ENCODE results near the gene AZIN2. TPM values are rescaled to one million over a fixed set of nuclear protein-coding genes. Genes with fewer than 3 reads are reported as not detected.

Gene AZIN2
- total and polyA plus RNA-seq, 10 donors, result 1.4 to 8.3 (median 3.0) TPM

DNA sequence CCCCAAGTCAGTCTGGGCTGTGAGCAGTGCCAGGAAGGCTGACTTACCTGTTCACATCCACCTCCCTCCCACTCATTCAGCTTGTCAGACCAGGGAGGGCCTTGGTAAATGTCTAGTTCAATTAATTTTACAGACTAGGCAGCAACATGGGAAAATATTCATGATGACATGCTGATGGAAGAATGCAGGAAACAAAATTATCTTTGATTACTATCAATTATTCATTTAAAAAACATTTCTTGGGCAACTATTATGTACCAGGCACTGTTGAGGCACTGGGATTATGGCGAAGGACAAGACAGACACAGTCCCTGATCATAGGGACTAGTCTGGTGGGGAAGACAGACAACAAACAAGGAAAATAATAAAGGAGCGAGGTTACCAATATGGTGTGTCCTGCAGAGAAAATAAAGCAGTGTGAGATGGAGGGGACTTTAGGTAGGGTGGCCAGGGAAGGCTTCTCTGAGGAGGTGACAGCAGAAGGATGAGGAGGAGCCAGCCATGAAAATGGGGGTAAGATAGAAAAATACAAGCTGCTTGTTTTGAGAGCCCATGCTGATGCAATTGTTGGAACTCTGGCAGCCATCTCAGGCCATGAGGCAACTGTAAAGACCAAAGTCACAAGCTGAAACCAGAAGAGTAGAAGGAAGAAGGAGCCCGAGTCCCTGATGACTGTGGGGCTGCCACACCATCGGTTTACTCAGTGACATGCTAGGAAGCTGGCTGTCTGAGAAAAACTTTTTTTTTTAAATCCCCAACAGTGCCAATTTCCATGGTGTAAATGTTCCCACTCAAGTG is 86.9 kb downstream of the AZIN2 start:
- DNase-seq, result peak; percentile 11
- 91 to 98% (median 96%) methylated on average over 4 of the region's 4 CpGs for WGBS, 5 donors

DNA sequence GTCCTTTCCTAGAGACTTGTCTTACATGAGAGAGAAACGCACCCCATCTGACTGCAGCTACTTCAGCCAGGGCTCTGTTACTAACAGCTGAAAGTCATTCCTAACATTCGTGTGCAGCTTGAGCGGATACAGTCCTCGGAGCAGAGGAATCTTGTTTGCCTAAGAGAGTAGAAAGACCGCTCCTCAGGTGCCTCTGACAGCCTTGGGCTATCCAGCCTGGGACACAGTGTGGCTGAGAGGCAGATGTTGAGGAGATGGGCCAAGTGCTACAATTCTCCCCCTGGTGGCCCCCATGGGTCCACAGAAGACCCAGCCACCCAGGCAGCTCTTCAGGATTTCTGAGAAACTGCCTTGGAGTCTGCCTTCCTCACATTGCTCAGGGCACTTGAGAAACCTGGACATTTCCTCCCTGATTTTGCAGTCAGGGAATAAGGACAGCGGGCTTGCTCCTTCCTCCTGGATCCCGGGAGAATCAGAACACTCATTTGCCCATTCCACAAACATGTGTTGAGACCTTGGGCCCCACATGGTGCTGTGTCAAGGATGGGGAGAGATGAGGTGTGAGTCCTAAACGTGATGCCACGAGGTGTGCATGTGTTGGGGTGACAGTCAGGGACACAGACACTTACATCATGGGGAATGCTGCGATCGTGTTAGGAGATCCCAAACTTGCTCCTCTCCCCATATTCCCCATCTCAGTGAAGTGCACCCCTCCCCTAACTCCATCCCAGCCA is 87.8 kb downstream of the AZIN2 start:
- no peak overlapping the region for H3K27ac ChIP-seq
- WGBS, 5 donors, result 75 to 88% (median 87%) methylated on average over 8 to 11 of the region's 11 CpGs
- intact Hi-C loops (cut with DNase I; ENCODE audit: low total_unique reads), result no loop called here

More for the DNA sequence above, 86.9 kb downstream of the AZIN2 start:
- H3K36me3 ChIP-seq, result peaks cover 0 to 67% (median 2%) of the 10 kb centered on the region in 6 donors
- H3K27ac ChIP-seq, result no peak overlapping the region
- no peak overlapping the region for H3K4me3 ChIP-seq
- no peaks in the 10 kb centered on the region for H3K27me3 ChIP-seq (replicated peaks in 1 of 7)
- TF ChIP-seq, protein P1, sequence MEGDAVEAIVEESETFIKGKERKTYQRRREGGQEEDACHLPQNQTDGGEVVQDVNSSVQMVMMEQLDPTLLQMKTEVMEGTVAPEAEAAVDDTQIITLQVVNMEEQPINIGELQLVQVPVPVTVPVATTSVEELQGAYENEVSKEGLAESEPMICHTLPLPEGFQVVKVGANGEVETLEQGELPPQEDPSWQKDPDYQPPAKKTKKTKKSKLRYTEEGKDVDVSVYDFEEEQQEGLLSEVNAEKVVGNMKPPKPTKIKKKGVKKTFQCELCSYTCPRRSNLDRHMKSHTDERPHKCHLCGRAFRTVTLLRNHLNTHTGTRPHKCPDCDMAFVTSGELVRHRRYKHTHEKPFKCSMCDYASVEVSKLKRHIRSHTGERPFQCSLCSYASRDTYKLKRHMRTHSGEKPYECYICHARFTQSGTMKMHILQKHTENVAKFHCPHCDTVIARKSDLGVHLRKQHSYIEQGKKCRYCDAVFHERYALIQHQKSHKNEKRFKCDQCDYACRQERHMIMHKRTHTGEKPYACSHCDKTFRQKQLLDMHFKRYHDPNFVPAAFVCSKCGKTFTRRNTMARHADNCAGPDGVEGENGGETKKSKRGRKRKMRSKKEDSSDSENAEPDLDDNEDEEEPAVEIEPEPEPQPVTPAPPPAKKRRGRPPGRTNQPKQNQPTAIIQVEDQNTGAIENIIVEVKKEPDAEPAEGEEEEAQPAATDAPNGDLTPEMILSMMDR (IDR thresholded peaks at IDR 0.05 in 8 of 11, conservative IDR thresholded peaks at IDR 0.05 in 3 of 11), result no peak
- TF ChIP-seq POLR2A (IDR thresholded peaks at IDR 0.05), result no peak
- no peak for TF ChIP-seq POLR2AphosphoS5 (IDR thresholded peaks at IDR 0.05)
- H3K9me3 ChIP-seq, result no peaks in the 10 kb centered on the region
- intact Hi-C loops (cut with DNase I; ENCODE audit: low total_unique reads), result no loop called here
- H3K4me1 ChIP-seq, result peaks cover 0 to 21% (median 11%) of the 10 kb centered on the region in 6 donors

DNA sequence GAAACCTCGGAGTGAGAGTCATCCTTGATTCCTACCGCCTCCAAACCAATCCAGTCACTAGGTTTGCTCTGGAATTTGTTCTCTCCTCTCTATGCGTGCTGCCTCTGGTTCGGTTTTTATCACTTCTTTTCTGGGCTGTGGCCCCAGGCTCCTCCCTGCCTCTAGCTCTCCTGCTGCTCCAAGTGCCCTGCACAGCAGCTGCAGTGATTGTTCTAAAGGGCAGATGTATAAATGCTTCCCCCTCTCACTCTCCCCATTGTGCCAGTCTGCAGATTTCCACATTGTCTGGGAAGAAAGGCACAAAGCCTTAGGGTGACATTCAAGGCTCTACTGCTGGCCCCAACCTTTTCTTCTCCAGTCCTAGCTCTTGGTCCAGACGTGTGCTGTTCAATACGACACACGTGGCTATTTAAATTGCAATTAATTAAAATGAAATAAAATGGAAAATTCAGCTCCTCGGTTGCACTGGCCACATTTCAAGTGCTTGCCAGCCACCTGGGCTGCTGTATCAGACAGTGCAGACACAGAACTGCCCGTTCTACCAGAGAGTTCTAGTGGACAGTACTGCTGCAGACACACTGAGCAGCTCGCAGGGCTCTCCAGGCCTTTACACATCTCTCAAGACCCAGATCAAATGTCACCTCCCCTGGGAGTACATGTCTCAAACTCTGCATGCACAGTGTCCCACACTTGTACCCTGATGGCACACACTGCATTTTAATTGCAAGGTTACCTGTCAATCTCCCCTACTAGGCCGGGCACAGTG is 88.5 kb downstream of the AZIN2 start:
- H3K4me3 ChIP-seq, result no peak overlapping the region
- no peaks in the 10 kb centered on the region for H3K27me3 ChIP-seq (replicated peaks in 1 of 7)
- H3K36me3 ChIP-seq, result peaks cover 0 to 54% (median 0%) of the 10 kb centered on the region in 6 donors
- peaks cover 0 to 21% (median 11%) of the 10 kb centered on the region in 6 donors for H3K4me1 ChIP-seq
- DNase-seq, result no peak
- intact Hi-C loops (cut with DNase I; ENCODE audit: low total_unique reads), result no loop called here
- WGBS, 5 donors, result 88 to 93% (median 89%) methylated on average over 11 of the region's 11 CpGs
- H3K27ac ChIP-seq, result no peak overlapping the region
- H3K9me3 ChIP-seq, result no peaks in the 10 kb centered on the region
- TF ChIP-seq POLR2AphosphoS5 (IDR thresholded peaks at IDR 0.05) (no peak), POLR2A (IDR thresholded peaks at IDR 0.05) (no peak)
- TF ChIP-seq, protein P1 (IDR thresholded peaks at IDR 0.05 in 8 of 11, conservative IDR thresholded peaks at IDR 0.05 in 3 of 11), result no peak

More for the DNA sequence above, 87.8 kb downstream of the AZIN2 start:
- peak; percentile 39 for DNase-seq
- H3K4me3 ChIP-seq, result no peak overlapping the region
- no peaks in the 10 kb centered on the region for H3K9me3 ChIP-seq
- TF ChIP-seq POLR2AphosphoS5 (IDR thresholded peaks at IDR 0.05), result no peak
- peaks cover 0 to 62% (median 2%) of the 10 kb centered on the region in 6 donors for H3K36me3 ChIP-seq
- H3K27me3 ChIP-seq (replicated peaks in 1 of 7), result no peaks in the 10 kb centered on the region
- H3K4me1 ChIP-seq, result peaks cover 0 to 21% (median 11%) of the 10 kb centered on the region in 6 donors

Other genes with a start within 250 kb of the AZIN2 start
- gene FNDC5, start 210.2 kb upstream of the AZIN2 start, total RNA-seq, result not detected
- under 1 TPM in 2 of 3 donors, not detected in 1; 0.30 TPM for gene FNDC5, start 210.2 kb upstream of the AZIN2 start, polyA plus RNA-seq
- gene HPCA, start 194.7 kb upstream of the AZIN2 start, total RNA-seq, result under 1 TPM in 1 of 7 donors, not detected in 6; 0.32 TPM
- under 1 TPM in 2 of 3 donors, not detected in 1; 0.29 to 0.33 TPM for gene HPCA, start 194.7 kb upstream of the AZIN2 start, polyA plus RNA-seq
- 10 to 100 TPM in 6 of 7 donors, 1 to 10 TPM in 1; 9.9 to 24.6 (median 12.5) TPM for gene TMEM54, start 179.8 kb upstream of the AZIN2 start, total RNA-seq
- 10 to 100 TPM in 1 of 3 donors, 1 to 10 TPM in 2; 4.3 to 14.1 (median 5.6) TPM for gene TMEM54, start 179.8 kb upstream of the AZIN2 start, polyA plus RNA-seq
- 10 to 100 TPM; 20.1 to 38.4 (median 26.7) TPM for gene RNF19B, start 116.3 kb upstream of the AZIN2 start, total RNA-seq
- 1 to 10 TPM; 3.6 to 9.0 (median 4.4) TPM for gene RNF19B, start 116.3 kb upstream of the AZIN2 start, polyA plus RNA-seq
- 100 to 1,000 TPM in 4 of 7 donors, 10 to 100 TPM in 3; 83.9 to 139 (median 103) TPM for gene AK2, start 44.3 kb upstream of the AZIN2 start, total RNA-seq
- 10 to 100 TPM; 42.8 to 75.1 (median 74.7) TPM for gene AK2, start 44.3 kb upstream of the AZIN2 start, polyA plus RNA-seq
- 10 to 100 TPM in 4 of 7 donors, 1 to 10 TPM in 3; 8.0 to 16.1 (median 10.2) TPM for gene TRIM62, start 100.9 kb downstream of the AZIN2 start, total RNA-seq
- 1 to 10 TPM; 2.5 to 3.9 (median 3.7) TPM for gene TRIM62, start 100.9 kb downstream of the AZIN2 start, polyA plus RNA-seq
- 10 to 100 TPM; 19.9 to 47.0 (median 26.3) TPM for gene ZNF362, start 175.3 kb downstream of the AZIN2 start, total RNA-seq
- gene ZNF362, start 175.3 kb downstream of the AZIN2 start, polyA plus RNA-seq, result 10 to 100 TPM in 2 of 3 donors, 1 to 10 TPM in 1; 8.7 to 14.8 (median 11.7) TPM
- 1 to 10 TPM in 1 of 7 donors, under 1 TPM in 1, not detected in 5; 0.47 to 1.6 TPM for gene A3GALT2, start 239.9 kb downstream of the AZIN2 start, total RNA-seq
- under 1 TPM in 1 of 3 donors, not detected in 2; 0.10 TPM for gene A3GALT2, start 239.9 kb downstream of the AZIN2 start, polyA plus RNA-seq

All from spleen (tissue), 11 donors.